Measurements from ENCODE around the gene ARGFX. TPM values are rescaled to one million over a fixed set of nuclear protein-coding genes. Genes with fewer than 3 reads are reported as not detected.

The ARGFX gene
- total RNA-seq, 1 experiment from 2014 or later, result not detected

DNA sequence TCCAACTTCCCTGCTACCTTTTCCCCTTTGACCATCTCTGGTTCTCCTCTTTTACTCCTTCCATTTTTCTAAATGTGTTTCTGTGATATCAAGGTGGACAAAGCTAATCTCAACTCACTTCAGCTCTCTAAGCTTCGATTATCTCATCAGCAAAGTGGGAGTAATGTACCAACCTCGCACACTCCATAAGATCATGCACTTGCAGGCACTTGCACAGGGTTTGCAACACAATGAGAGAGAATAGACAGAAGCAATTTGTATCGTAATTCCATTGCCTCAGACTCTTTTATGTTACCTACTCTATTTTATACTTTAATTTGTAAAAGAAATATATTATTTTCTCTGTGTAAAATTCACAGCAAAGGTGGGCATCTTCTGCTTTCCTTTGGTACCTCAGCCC is 15.0 kb upstream of the ARGFX start:
- H3K79me2 ChIP-seq (ENCODE audit: insufficient read depth, low read length), result no peaks in the 10 kb centered on the region
- no peak overlapping the region for H2AFZ ChIP-seq (ENCODE audit: low read depth, low read length, poor library complexity, severe bottlenecking)
- no peaks in the 10 kb centered on the region for H4K20me1 ChIP-seq (ENCODE audit: insufficient read depth)
- BruUV-seq (replicated peaks), result no TSS peak
- POLR2A ChIA-PET, result no interaction called here
- H3K27ac ChIP-seq (ENCODE audit: low read depth, low read length), result no peak overlapping the region
- intact Hi-C loops (cut with micrococcal nuclease), result no loop called here
- H3K36me3 ChIP-seq (ENCODE audit: control insufficient read depth in 1 of 2, insufficient read depth in 2 of 2, low read length in 2 of 2), result no peaks in the 10 kb centered on the region
- H3K4me3 ChIP-seq (replicated peaks in 1 of 2; ENCODE audit: low read depth in 1 of 2, low read length in 2 of 2), result no peak overlapping the region
- H3K9ac ChIP-seq (ENCODE audit: low read length), result no peak overlapping the region
- H3K9me3 ChIP-seq (ENCODE audit: control insufficient read depth in 1 of 2, insufficient read depth in 1 of 2, low read depth in 1 of 2, low read length in 2 of 2), result no peaks in the 10 kb centered on the region
- RAD21 ChIA-PET (ENCODE audit: low non-redundant PET in 1 of 2, low total read pairs in 2 of 2, uncharacterized antibody in 2 of 2, unreplicated experiment in 2 of 2), result no interaction called here
- no peak for DNase-seq (ENCODE audit: low read depth, low spot score)
- TF ChIP-seq POLR2AphosphoS5 (IDR thresholded peaks at IDR 0.05; ENCODE audit: low read depth, low read length) (no peak), POLR2A (IDR thresholded peaks at IDR 0.05; ENCODE audit: borderline replicate concordance, extremely low read depth, insufficient read depth, insufficient read length) (no peak), FOSL1 (IDR thresholded peaks at IDR 0.05; ENCODE audit: low read depth) (no peak), JUND (IDR thresholded peaks at IDR 0.05) (no peak), TCF7L2 (IDR thresholded peaks at IDR 0.05; ENCODE audit: borderline replicate concordance, extremely low read depth, insufficient read depth, insufficient read length) (no peak), YY1 (IDR thresholded peaks at IDR 0.05; ENCODE audit: extremely low read depth, insufficient replicate concordance, low read depth, low read length) (no peak), SRF (IDR thresholded peaks at IDR 0.05; ENCODE audit: low read depth) (no peak), CEBPB (IDR thresholded peaks at IDR 0.05; ENCODE audit: low read depth) (no peak), EZH2phosphoT487 (IDR thresholded peaks at IDR 0.05; ENCODE audit: borderline replicate concordance) (no peak), ZFX (IDR thresholded peaks at IDR 0.05) (no peak), RAD21 (IDR thresholded peaks at IDR 0.05; ENCODE audit: low read depth) (no peak)
- H3K4me1 ChIP-seq (ENCODE audit: control insufficient read depth in 1 of 2, insufficient read depth in 2 of 2, low read length in 2 of 2), result no peaks in the 10 kb centered on the region
- CTCF ChIA-PET, result no interaction called here
- no peaks in the 10 kb centered on the region for H3K27me3 ChIP-seq (ENCODE audit: insufficient read depth, low read length)
- H3K9me2 ChIP-seq (ENCODE audit: insufficient read depth), result no peaks in the 10 kb centered on the region
- no peak overlapping the region for H3K4me2 ChIP-seq (ENCODE audit: low read length)
- no peak for ATAC-seq

DNA sequence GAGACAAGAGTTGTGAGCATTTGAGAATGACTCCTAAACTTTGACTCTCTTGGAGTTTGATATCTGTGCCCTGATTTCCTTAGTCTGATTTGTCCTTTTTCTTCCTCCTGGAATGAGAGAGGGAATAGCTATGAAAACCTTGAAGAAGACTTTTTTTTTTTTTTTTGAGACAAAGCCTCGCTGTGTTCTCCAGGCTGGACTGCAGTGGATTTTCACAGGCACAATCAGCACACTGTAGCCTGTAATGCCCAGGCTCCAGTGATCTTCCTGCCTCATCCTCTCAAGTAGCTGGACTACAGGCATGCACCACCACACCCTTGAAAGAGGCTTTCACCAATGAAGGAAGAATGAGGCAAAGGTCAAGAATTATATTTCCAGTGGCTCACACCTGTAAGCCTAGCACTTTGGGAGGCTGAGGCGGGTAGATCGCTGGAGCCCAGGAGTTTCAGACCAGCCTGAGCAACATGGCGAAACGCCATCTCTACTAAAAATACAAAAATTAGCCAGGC is 10.3 kb upstream of the ARGFX start:
- ChIA-PET POLR2A (no interaction called here), RAD21 (ENCODE audit: low non-redundant PET in 1 of 2, low total read pairs in 2 of 2, uncharacterized antibody in 2 of 2, unreplicated experiment in 2 of 2) (no interaction called here), CTCF (no interaction called here)
- Histone ChIP-seq H3K9ac (ENCODE audit: low read length) (no peak overlapping the region), H3K27me3 (ENCODE audit: insufficient read depth, low read length) (no peaks in the 10 kb centered on the region), H2AFZ (ENCODE audit: low read depth, low read length, poor library complexity, severe bottlenecking) (no peak overlapping the region), H3K4me1 (ENCODE audit: control insufficient read depth in 1 of 2, insufficient read depth in 2 of 2, low read length in 2 of 2) (no peaks in the 10 kb centered on the region), H3K27ac (ENCODE audit: low read depth, low read length) (no peak overlapping the region), H3K79me2 (ENCODE audit: insufficient read depth, low read length) (no peaks in the 10 kb centered on the region), H4K20me1 (ENCODE audit: insufficient read depth) (no peaks in the 10 kb centered on the region), H3K9me2 (ENCODE audit: insufficient read depth) (no peaks in the 10 kb centered on the region), H3K4me3 (replicated peaks in 1 of 2; ENCODE audit: low read depth in 1 of 2, low read length in 2 of 2) (no peak overlapping the region), H3K4me2 (ENCODE audit: low read length) (no peak overlapping the region), H3K36me3 (ENCODE audit: control insufficient read depth in 1 of 2, insufficient read depth in 2 of 2, low read length in 2 of 2) (no peaks in the 10 kb centered on the region), H3K9me3 (ENCODE audit: control insufficient read depth in 1 of 2, insufficient read depth in 1 of 2, low read depth in 1 of 2, low read length in 2 of 2) (no peaks in the 10 kb centered on the region)
- BruUV-seq (replicated peaks), result no TSS peak
- TF ChIP-seq YY1 (IDR thresholded peaks at IDR 0.05; ENCODE audit: extremely low read depth, insufficient replicate concordance, low read depth, low read length), result no peak
- no peak for TF ChIP-seq ZNF274 (IDR thresholded peaks at IDR 0.05; ENCODE audit: low read depth, low read length)
- TF ChIP-seq ELF1 (IDR thresholded peaks at IDR 0.05; ENCODE audit: borderline replicate concordance, low read depth), result no peak
- TF ChIP-seq, protein P1, sequence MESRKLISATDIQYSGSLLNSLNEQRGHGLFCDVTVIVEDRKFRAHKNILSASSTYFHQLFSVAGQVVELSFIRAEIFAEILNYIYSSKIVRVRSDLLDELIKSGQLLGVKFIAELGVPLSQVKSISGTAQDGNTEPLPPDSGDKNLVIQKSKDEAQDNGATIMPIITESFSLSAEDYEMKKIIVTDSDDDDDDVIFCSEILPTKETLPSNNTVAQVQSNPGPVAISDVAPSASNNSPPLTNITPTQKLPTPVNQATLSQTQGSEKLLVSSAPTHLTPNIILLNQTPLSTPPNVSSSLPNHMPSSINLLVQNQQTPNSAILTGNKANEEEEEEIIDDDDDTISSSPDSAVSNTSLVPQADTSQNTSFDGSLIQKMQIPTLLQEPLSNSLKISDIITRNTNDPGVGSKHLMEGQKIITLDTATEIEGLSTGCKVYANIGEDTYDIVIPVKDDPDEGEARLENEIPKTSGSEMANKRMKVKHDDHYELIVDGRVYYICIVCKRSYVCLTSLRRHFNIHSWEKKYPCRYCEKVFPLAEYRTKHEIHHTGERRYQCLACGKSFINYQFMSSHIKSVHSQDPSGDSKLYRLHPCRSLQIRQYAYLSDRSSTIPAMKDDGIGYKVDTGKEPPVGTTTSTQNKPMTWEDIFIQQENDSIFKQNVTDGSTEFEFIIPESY (IDR thresholded peaks at IDR 0.05; ENCODE audit: extremely low read depth, insufficient replicate concordance, low read length), result no peak
- no peak for TF ChIP-seq EZH2 (IDR thresholded peaks at IDR 0.05)
- no peak for TF ChIP-seq SP1 (IDR thresholded peaks at IDR 0.05; ENCODE audit: low read depth)
- TF ChIP-seq, protein P2, sequence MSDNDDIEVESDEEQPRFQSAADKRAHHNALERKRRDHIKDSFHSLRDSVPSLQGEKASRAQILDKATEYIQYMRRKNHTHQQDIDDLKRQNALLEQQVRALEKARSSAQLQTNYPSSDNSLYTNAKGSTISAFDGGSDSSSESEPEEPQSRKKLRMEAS (IDR thresholded peaks at IDR 0.05), result no peak
- no peak for TF ChIP-seq ZFX (IDR thresholded peaks at IDR 0.05)
- TF ChIP-seq, protein P3, sequence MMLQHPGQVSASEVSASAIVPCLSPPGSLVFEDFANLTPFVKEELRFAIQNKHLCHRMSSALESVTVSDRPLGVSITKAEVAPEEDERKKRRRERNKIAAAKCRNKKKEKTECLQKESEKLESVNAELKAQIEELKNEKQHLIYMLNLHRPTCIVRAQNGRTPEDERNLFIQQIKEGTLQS (IDR thresholded peaks at IDR 0.05), result no peak
- TF ChIP-seq POLR2A (IDR thresholded peaks at IDR 0.05; ENCODE audit: borderline replicate concordance, extremely low read depth, insufficient read depth, insufficient read length), result no peak
- TF ChIP-seq CBX3 (IDR thresholded peaks at IDR 0.05; ENCODE audit: low read depth), result no peak
- no peak for TF ChIP-seq JUND (IDR thresholded peaks at IDR 0.05)
- intact Hi-C loops (cut with micrococcal nuclease), result no loop called here
- DNase-seq (ENCODE audit: low read depth, low spot score), result no peak
- ATAC-seq, result no peak
